ENCODE measurements around the gene PANX2.
"Not testable (repeated sequence)": the region's sequence is repeated elsewhere in the genome, so short reads cannot be mapped to it uniquely, and the experiment has no call there.

PANX2 gene

DNA sequence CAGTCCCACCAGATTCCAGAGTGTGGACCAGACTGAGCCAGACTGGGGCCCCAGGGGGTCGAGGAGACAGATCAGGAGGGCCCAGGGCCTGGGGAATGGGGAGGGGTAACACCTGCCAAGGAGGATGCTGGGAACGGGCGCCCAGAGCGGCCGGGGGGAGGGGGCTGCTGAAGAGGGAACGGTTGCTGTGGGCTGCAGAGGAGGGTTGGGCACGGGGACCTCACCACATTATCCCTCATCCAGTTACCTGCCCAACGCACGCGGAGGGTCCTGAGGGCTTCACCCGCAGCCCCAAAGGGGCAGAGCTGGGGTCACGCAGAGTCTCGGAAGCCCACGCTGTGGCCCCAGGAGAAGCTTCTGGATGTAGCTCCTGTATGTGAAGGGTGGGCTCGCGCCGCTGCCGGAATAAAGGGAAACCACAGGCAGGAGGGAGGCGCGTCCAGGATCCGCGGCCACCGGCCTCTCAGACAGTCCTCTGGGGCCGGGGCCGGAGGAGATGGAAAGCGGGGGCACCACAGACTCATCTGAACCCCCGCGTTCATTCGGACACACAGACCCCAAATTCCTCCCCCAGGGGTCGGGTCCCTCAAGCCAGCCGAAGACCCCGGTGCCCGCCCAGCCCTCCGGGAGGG, 29.4 kb downstream of the PANX2 start:
- peak overlapping the region; percentile 68 for H3K4me3 ChIP-seq (replicated peaks; ENCODE audit: low read depth, low read length)
- DNase-seq (ENCODE audit: low read depth) = no peak
- TF ChIP-seq, protein P1, sequence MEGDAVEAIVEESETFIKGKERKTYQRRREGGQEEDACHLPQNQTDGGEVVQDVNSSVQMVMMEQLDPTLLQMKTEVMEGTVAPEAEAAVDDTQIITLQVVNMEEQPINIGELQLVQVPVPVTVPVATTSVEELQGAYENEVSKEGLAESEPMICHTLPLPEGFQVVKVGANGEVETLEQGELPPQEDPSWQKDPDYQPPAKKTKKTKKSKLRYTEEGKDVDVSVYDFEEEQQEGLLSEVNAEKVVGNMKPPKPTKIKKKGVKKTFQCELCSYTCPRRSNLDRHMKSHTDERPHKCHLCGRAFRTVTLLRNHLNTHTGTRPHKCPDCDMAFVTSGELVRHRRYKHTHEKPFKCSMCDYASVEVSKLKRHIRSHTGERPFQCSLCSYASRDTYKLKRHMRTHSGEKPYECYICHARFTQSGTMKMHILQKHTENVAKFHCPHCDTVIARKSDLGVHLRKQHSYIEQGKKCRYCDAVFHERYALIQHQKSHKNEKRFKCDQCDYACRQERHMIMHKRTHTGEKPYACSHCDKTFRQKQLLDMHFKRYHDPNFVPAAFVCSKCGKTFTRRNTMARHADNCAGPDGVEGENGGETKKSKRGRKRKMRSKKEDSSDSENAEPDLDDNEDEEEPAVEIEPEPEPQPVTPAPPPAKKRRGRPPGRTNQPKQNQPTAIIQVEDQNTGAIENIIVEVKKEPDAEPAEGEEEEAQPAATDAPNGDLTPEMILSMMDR (IDR thresholded peaks at IDR 0.05; ENCODE audit: low read length, missing control alignments) = no peak

DNA sequence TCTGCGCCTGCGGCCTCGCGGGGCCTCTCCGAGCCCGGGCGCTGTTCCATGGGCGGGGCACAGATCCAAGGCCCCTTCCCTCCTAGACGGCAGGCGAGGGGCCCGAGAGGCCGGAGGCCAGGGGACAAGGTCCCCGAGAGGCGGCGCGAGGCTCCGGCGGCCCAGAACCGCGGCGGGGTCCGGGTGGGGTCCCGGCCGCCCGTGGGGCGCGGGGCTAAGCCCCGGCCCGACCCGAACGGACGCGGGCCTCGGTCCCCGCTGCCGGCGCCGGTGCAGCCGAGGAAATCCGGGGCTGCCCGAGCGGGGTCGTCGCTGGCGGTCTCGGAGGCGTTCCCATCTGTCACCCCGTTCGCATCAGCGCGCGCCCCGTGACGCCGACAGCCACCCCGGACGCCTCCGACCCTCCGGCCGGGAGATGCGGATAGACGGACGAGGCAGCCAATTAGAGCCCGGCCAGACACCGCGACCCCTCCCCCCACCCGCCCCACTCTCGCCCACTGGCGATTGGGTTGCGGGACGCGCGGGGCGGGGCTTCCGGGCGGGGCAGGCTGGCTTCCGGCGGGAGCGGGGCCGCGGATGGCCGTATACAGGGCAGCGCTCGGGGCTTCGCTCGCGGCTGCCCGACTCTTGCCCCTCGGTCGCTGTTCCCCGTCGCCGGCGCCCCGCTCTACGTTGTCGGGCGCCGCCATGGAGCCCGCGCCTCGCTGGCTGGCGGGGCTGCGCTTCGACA, 30.1 kb downstream of the PANX2 start, which contains the start of gene SELENOO:
SELENOO (plus strand) TSS at position 551 of the 730 bp plus-strand sequence; CDS start at position 577, 26 bp downstream.
- H3K4me3 ChIP-seq (replicated peaks; ENCODE audit: low read depth, low read length) = peak within 1 kb of the TSS; percentile 68
- peak; percentile 86 for DNase-seq (ENCODE audit: low read depth)
- TF ChIP-seq, protein P1 (IDR thresholded peaks at IDR 0.05; ENCODE audit: low read length, missing control alignments) = no peak

DNA sequence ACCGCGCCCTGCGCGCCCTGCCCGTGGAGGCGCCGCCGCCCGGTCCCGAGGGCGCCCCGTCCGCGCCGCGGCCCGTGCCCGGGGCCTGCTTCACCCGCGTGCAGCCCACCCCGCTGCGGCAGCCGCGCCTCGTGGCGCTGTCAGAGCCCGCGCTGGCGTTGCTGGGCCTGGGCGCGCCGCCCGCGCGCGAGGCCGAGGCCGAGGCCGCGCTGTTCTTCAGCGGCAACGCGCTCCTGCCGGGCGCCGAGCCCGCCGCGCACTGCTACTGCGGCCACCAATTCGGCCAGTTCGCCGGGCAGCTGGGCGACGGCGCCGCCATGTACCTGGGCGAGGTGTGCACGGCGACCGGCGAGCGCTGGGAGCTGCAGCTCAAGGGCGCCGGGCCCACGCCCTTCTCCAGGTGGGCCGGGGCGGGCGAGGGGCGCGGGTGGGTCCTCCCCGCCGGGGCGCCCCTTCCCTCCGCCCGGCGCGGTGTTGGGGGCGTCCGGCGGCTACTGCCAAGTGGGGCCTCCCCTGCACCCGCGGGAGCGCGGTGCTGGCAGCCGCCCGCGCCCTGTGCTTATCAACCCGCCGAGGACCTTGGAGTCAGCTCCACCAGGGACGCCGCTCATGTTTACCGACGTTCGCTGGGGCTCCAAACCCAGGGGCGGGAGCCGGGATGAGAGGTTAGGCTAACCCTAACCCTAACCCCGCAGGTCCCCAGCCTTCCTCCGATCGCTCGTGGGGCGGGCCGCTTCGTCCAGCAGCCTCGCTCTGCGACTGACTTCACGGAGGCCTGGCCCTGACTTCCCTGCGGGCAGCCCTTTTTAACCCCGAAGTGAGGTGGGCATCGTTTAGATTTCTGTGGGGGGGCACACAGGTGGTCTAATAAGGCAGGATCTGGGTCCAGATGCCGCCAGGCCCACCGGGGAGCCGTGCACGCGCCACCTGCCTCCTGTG, 30.9 kb downstream of the PANX2 start:
- TF ChIP-seq, protein P1 (IDR thresholded peaks at IDR 0.05; ENCODE audit: low read length, missing control alignments) = no peak
- no peak for DNase-seq (ENCODE audit: low read depth)
- peak overlapping the region; percentile 68 for H3K4me3 ChIP-seq (replicated peaks; ENCODE audit: low read depth, low read length)

DNA sequence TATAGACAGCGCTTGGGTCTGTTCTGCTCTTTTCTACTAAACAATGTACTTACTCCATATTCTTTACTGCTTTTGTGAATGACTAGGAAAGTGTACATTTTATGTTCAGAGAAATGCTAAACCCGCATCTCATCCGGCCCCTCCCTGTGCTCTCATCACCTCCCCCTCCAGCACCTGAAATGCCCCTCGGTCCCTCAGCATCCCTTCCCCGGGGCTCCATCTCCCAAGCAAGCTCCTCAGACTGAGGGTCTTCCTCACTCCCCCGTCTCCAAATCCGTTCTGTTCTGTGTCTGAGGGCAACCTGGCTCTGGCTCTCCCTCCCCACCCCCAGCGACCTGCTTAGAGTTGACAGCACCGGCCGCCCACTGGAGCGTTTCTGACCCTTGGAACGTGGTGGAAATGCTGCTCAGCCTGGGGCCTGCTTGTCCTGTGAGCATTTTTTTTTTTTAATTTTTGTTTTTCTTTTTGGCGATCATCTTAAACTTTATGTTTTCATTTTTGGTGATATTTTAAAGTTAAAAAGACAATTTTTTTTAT, 31.7 kb downstream of the PANX2 start:
- no peak for DNase-seq (ENCODE audit: low read depth)
- peak overlapping the region; percentile 68 for H3K4me3 ChIP-seq (replicated peaks; ENCODE audit: low read depth, low read length)
- TF ChIP-seq, protein P1 (IDR thresholded peaks at IDR 0.05; ENCODE audit: low read length, missing control alignments) = no peak

DNA sequence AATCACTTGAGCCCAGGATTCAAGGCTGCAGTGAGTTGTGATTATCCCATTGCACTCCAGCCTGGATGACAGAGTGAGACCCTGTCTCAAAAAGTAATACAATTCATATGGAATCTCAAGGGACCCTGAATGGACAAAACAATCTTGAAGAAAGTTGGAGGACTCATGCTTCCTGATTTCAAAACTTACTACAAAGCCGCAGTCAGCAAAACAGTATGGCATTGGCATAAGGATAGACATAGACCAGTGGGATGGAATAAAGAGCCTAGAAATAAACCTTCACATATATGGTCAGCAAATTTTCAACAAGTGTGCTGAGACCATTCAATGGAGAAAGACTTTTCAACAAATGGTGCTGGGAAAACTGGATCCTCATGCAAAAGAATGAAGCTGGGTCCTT, 32.8 kb downstream of the PANX2 start:
- no peak for DNase-seq (ENCODE audit: low read depth)
- H3K4me3 ChIP-seq (replicated peaks; ENCODE audit: low read depth, low read length) = no peak overlapping the region
- TF ChIP-seq, protein P1 (IDR thresholded peaks at IDR 0.05; ENCODE audit: low read length, missing control alignments) = no peak

DNA sequence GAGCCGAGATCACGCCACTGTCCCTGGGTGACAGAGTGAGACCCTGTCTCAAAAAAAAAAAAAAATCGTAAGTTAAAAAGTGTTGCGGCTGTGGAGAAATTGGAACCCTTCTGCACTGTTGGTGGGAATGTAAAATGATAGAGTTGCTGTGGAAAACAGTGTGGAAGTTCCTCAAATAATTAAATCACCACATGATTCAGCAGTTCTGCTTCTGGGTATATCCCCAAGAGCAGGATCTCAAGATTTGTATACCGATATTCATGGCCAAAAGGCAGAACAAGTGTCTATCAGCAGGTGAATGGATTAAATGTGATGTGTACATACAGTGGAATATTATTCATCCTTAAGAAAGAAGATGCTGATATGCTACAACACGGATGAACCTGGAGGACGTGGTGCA, 34.0 kb downstream of the PANX2 start:
- TF ChIP-seq, protein P1 (IDR thresholded peaks at IDR 0.05; ENCODE audit: low read length, missing control alignments) = no peak
- DNase-seq (ENCODE audit: low read depth) = no peak
- no peak overlapping the region for H3K4me3 ChIP-seq (replicated peaks; ENCODE audit: low read depth, low read length)

DNA sequence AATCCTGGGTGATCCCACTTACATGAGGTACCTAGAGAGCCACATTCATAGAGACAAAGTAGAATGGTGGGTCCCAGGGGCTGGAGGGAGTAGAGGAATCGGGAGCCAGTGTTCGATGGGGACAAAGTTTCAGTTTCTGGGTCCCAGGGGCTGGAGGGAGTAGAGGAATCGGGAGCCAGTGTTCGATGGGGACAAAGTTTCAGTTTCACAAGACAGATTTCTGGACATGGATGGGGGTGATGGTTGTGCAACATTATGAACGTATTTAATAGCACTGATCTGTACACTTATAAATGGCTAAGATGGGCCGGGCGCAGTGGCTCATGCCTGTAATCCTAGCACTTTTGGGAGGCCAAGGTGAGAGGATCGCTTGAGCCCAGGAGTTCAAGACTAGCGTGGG, 34.5 kb downstream of the PANX2 start:
- not testable (repeated sequence) for H3K4me3 ChIP-seq (replicated peaks; ENCODE audit: low read depth, low read length); DNase-seq (ENCODE audit: low read depth)
